ENCODE data around the gene CTDSPL. TPM values are rescaled to one million over a fixed set of nuclear protein-coding genes. Genes with fewer than 3 reads are reported as not detected.

CTDSPL gene
- total RNA-seq, 1 donor from 2014 or later: 176 TPM

DNA sequence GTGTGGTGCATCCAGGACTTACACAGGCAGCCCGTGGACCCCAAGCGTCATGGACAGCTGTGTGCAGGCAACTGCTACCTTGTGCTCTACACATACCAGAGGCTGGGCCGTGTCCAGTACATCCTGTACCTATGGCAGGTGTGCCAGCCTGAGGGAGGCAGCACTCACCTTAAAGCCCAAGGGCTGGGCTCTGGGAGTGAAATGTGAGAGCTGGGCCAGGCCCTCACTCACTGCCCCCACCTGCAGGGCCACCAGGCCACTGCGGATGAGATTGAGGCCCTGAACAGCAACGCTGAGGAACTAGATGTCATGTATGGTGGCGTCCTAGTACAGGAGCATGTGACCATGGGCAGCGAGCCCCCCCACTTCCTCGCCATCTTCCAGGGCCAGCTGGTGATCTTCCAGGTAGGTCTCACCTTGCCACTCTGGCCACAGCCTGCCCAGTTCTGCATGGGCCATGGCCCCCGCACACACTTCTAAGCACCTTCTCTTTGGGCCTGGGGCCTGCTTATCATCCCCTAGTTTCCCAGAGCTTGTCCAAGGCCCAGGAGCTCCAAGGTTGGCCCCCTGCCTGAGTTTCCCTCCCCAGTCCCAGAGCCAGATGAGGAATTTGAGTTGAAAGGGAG is 139.9 kb downstream of the CTDSPL start:
- no peak for DNase-seq (ENCODE audit: low spot score)

DNA sequence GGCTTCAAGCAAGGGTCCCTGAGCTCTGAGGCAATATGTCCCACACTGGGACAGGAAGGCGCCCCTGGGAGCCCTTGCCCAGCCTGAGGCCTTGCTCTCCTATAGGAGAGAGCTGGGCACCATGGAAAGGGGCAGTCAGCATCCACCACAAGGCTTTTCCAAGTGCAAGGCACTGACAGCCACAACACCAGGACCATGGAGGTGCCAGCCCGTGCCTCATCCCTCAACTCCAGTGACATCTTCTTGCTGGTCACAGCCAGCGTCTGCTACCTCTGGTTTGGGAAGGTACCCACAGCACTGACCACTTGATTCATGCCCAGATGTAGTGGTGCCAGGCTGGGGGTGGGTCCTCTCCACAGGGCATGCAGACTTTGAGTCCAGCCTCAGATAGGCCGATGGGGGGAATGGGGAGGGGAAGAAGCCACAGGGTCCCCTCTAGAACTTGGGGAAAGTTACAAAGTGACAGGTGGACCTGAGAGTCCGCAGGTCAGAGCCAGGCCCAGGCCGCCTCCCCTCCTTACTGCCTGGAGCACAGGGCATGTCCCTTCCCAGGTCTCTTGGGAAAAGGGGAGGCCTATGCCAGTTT is 140.7 kb downstream of the CTDSPL start:
- DNase-seq (ENCODE audit: low spot score): no peak

DNA sequence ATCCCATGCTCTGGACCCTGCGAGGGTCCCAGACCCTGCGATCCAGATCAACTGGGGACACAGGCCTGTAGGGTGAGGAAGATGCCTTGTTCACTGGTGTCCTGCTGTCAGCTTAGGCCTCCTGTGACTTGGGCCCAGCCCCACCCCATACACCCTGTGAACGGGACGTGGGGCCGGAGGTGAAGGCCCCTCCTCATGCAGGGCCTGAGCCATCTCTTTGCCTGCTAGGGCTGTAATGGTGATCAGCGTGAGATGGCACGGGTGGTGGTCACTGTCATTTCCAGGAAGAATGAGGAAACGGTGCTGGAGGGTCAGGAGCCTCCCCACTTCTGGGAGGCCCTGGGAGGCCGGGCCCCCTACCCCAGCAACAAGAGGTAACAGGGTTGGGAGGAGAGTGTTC is 141.3 kb downstream of the CTDSPL start:
- no peak for DNase-seq (ENCODE audit: low spot score)

DNA sequence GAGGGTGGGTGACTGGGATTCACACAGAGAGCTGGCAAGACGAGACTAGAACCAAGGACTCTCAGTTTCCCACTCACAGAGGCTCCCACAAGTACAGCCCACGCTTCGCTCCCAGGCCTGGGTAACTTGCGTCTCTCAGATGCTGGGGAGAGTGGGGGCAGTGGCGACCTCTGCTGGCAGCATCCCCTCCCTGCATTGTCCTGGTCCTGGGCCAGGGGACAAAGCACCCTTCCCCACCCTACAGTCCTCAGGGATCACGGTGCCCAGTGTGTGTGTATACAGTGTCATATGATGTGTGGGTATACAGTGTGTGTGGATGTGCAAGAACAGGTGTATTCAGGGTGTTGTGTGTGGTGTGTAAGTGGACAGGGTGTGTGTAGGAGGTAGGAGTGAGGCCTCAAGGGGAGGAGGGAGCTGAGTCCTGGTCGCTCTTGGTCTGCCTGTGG is 141.7 kb downstream of the CTDSPL start:
- DNase-seq (ENCODE audit: low spot score): peak; percentile 67

DNA sequence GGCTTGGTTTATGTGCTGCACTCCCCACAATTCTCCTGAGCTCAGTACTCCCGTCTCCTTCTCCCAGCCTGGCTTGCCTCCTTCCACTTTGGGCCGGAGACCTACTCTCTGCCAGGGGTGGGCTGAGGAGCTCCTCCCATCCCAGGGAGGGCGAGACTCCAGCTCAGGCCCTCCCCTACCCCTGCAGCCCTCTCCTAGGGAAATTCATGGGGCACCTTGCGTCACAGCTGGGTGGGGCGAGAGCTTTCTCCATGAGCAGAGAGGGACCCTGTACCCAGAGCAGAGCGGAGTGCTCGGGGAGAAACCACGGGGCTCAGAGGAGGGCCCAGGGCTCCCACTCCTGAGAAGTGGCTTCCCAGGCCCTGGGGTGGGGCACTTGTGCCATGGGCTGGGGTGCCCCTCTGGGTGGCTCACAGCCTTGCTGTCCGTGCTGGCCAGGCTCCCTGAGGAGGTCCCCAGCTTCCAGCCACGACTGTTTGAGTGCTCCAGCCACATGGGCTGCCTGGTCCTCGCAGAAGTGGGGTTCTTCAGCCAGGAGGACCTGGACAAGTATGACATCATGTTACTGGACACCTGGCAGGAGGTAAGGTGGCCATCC is 142.2 kb downstream of the CTDSPL start:
- DNase-seq (ENCODE audit: low spot score): no peak

DNA sequence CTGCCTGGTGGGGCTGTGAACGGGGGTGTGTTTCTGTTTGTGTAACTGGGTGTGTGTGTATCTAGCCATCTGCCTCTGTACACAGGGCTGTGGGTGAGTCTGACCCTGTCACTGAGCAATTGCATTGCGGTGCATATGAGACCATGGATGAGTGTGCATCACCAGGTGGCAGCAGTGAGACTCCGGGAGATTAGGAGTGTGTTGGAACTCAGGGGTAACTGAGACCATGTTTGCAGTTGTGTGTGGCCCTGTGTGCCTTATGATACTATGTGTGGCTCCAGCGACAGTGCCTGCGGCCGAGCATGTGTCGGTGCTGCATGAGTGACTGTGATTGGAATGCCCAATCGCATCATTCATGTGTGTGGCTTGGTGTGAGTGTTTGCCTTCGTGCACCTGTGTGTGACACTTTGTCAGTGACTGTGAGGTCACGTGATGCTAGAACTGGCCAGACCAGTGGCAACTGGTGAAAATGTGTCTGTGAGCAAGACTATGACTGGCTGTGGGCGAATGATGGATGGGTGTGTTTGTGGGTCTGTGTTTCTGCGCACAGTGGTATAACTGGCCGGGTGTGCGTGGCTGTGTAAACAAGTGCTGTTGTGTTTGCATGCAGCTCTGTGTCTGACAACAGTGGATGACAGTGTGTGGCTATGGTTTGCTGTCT is 142.9 kb downstream of the CTDSPL start:
- peak; percentile 93 for DNase-seq (ENCODE audit: low spot score)

DNA sequence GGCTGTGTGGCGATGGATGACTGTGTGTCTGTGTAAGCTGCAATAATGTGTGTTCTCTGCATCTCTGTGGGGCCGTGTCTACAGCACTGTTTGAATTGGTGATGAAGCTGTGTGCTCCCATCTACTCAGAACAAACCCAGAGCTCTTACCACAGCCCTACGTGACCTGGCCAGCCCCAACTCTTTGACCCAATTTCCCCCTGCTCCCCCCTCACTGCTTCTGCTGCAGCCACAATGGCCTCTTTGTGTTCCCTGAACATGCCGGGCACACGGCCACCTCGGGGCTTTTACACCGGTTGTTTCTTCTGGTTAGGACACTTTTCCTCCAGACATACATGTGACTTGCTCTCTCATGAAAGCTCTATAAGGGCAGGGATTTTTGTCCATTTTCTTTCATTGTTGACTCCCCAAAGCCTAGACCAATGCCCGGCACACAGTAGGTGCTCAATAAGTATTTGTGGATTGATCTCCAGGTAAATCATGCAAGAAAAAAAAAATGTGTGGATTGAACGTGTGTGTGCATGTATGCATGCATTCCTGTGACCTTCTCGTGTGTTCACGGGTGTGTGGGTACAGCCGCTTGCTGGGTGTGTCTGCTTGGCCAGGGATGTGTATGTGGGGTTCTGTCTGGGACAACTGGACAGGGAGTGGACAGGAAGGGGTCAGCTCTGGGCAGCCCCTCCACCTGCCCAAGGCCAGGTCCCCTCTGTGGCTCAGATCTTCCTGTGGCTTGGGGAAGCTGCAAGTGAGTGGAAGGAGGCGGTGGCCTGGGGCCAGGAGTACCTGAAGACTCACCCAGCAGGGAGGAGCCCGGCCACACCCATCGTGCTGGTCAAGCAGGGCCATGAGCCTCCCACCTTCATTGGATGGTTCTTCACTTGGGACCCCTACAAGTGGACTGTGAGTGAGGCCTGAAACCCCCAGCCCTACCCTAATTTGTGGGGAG is 143.7 kb downstream of the CTDSPL start:
- DNase-seq (ENCODE audit: low spot score): no peak

DNA sequence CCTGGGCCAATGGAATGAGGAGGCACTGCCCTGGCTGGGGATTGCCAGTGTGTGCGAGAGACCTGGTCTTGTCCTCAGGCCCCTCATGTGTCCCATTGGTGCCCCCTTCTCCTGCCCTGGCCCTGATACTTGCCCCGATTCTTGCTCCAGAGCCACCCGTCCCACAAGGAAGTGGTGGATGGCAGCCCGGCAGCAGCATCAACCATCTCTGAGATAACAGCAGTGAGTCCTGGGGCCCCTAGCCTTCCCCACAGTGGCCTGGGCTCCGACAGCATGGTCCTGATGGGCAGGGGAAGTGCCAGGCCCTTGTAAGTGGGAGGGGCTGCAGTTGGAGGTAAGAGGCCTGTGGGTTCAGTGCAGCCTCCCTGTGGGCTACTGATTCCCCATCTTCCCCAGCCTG is 144.4 kb downstream of the CTDSPL start:
- no peak for DNase-seq (ENCODE audit: low spot score)

DNA sequence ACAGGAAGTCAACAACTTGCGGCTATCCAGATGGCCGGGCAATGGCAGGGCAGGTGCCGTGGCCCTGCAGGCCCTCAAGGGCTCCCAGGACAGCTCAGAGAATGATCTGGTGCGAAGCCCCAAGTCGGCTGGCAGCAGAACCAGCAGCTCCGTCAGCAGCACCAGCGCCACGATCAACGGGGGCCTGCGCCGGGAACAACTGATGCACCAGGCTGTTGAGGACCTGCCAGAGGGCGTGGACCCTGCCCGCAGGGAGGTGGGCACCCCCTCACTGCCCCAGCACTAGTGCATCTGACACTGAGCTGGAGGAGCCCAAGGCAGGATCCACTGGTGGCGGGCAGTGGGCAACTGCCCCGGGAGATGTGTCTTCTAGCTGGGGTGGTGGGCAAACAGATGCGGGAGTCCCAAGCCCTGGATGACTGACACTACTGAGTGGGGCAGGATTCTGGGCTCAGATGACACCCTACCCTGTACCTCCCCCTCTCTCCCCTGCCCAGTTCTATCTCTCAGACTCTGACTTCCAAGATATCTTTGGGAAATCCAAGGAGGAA is 144.8 kb downstream of the CTDSPL start:
- DNase-seq (ENCODE audit: low spot score): no peak

DNA sequence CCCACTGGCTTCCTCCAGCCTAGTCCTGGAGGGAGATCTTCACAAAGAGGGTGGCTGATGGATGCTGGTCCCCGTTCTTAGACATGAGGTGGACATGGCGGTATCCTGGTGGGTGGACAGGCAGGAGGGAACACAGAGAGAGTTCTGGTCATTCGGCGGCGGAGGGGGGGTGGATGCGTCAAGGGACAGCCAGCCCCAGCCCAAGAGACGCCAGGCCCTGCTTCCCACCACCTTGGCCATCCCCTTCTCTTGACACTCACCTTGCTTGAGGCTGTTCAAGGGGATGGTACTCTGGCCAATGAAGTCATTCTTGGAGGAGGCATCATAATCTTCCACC is 146.0 kb downstream of the CTDSPL start:
- no peak for DNase-seq (ENCODE audit: low spot score)

DNA sequence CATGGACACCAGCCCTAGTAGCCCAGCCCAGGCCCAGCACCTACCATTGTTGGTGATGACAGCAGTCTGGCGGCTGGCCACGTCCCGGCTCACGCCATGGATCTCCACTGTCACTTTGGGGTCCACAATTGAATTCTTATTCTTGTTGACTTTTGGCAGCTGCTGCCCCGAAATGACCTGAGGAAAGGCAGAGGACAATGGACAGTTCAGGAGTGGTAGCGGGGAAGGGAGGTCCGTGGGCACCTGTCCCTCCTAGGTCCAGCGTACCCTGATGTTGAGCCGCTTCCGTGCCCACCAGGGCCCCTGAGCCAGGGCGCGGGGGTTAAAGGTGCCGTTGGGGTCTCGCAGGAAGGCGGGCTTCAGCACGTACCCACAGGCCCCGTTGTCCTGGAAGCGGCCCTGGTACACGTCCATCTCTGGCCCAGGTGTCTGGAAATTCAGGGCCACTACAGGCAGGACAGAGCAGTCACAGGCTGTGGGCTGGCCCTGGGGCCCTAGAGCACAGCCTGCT is 146.6 kb downstream of the CTDSPL start:
- DNase-seq (ENCODE audit: low spot score): no peak

DNA sequence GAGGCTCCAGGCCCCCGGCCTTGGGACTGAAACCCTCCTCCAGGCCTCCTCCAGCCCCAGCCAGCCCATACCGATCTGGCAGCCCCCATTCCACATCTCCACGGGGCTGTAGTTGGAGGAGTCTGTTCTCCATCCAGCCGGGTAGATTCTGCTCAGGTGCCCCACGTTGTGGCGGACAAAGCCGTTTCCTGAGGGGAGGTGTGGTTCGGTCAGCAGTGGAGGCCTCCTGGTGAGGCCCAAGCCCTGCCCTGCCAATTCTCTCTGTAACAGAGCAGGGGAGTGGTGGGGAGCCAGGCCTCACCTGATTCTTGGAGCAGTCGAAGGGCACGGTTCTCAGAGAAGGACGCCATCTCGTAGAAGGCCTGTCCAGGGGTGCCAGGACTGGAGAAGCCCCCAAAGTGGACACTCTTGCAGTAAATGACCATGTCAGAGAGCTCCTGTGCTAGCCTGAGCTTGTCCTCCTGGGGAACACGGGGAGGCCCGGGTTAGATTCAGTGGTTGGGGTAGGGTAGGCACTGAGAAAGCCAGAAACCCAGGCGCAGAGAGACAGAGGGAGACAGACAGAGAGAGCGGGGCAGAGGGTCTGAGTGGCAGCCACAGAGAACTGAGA is 147.4 kb downstream of the CTDSPL start:
- no peak for DNase-seq (ENCODE audit: low spot score)

DNA sequence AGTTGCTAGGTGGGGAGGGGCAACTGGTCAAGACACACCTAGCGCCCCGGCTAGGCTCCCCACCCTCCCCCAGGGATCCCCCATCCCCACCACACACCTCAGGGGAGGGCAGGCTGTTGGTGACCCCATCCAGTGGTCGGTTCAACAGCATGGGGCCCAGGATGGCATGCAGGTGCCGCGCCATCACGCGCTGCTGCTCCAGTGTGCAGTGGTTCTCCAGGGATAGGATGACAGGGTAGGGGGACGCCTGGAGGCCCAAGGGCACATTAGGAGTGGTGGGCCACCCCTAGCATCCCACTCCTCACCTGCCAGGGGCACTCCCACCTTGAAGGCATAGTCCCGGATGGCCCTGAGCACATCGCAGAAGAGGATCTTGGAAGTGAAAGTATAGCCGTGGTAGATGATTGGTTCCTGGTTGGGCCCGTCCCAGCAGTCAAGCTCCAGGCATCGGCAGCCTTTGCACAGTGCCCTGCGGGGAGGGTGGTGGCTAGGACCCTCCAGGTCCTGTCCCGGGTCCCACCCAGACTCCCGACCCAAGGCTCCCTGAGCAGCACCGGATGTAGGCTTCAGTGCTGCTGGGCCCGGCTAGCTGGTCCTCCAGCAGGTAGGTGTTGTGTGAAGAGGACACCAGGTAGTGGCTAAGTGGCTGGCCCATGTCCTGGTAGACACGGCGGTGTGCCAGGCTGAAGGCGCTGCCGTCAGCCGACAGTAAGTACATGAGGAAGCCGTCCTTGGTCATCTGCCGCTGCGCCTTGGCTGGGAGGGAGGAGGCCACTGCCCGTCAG is 148.3 kb downstream of the CTDSPL start:
- no peak for DNase-seq (ENCODE audit: low spot score)

DNA sequence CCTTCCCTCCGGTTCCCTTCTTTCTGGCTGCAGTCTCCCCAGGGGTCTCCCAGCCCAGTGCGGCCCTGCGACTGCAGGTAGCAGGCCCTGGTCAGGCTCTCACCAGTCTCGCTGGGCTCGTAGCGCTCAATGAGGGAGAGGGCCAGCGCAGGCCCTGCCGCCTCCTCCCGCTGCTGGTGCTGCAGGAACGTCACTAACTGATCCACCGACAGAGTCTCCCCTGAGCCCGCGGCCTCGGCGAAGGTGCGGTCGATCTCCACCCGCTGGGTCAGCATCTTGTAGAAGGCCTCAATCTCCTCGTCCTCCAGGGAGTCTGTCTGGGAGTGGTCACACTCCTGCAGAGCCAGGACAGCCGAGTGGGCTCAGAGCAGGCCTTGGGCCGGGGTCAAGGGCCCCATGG is 149.4 kb downstream of the CTDSPL start:
- DNase-seq (ENCODE audit: low spot score): no peak

DNA sequence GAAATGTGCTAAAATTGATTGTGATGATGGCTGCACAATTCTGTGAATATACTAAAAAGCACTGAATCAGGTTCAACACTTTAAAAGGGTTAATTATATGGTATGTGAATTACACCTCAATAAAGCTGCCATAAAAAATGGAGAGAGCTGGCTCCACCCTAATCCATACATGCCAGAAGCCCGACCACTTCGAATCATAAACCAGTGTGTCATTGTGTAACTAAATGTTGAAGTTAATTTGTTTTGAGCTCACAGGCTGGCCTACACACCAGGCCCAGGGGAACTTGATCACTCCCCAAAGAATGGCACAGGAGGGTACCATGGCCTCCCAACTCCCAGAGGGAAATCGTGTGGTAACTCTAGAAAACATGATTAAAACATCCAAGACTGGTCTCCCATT is 153.8 kb downstream of the CTDSPL start:
- no peak for DNase-seq (ENCODE audit: low spot score)

DNA sequence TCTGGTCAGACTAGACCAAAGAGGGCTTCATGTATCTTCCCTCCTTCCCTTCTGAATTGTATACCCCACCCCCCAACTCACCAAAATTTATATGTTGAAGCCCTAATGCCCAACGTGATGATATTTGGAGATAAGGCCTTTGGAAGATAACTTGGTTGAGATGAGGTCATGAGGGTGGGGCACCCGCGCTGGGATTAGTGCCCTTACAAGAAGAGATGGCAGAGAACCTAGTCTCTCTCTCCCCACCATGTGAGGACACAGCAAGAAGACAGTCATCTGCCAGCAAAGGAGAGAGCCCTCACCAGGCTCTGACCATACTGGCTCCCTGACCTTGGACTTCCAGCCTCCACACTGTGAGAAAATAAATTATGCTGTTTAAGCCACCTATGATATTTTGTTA is 154.3 kb downstream of the CTDSPL start:
- DNase-seq (ENCODE audit: low spot score): no peak

DNA sequence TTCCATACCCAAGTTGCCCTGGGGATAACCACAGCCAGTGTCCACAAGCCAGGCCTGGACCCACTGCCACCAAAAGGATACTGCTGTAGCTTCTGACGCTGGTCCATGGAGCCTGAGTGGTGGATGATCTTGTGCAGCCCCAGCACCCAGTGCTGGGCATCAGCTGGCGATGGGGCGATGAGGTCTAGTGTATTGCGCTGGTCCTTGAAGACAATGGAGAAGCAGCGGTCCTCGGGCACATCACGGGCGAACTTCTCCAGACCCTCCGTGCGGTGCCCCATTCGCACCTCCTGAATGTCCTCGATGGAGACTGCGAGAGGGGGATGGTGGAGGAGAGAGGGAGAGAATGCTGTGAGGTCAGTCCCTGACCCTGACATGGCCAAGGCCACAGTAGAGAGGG is 154.7 kb downstream of the CTDSPL start:
- no peak for DNase-seq (ENCODE audit: low spot score)

DNA sequence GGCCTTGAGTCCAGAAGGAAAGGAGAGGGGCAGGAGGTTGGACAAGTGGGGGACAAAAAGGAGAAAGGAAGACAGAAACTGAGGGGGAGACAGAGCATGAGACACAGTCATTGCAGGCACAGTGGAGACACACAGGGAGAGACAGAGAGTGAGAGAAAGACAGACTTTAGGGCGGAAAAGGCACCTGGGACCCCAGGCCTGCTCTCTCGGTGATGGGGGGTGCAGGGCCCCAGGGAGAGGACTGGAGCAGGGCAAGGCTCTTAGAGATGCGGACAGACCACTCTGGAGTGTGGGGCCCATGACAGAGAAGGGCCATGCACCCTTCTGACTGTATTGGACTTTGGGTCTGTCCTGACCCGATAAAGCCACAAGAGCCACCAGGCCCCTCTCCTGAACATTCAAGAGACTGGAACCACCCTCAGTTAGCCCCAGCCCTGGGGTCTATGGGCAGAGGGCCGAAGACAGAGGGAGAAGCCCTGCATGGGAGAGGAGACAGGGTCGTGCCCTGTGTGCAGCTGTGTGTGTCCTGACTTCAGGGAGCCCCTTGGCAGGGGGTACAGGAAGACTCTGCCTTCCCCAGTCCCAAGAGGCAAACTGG is 155.3 kb downstream of the CTDSPL start:
- no peak for DNase-seq (ENCODE audit: low spot score)

DNA sequence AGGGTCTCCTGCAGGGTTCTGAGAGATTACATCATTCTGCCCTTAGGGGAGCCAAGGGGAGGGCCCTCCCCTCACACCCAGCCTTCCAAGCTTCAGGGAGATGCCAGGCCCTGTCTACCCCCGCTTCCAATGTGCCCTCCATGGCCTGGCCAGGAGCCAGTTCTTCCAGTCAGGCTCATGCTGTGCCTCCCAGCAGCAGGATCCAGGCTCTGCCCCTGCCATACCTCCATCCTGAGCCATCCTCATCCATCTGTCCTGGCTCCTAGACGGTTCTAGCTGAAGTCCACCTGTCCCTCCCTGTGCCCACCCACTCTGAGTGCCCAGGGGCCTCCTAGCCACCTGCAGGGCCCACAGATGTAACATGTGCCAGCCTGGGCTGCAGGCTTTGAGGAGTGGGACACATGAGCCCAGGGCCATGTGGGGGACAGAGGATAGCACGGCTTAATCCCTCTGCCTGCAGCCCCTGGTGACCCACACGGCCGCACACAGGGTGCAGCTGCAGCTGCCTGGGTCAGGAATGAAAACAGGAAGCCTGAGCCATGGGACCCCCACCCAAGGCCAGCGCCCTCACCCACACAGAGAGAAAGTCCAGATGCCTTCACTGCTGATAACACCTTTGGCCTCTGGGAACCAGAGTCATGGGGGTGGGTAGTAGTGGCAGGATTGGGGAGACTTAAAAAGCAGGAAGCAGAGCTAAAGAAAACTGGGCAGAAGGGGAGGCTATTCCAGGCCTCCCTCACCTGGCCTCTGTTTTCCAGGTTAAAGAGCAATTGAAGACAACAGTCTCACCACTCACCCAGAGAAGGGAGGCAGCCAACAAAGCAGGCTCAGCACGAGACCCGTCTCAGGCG is 156.0 kb downstream of the CTDSPL start:
- DNase-seq (ENCODE audit: low spot score): no peak
